Activated naive CD8-positive, alpha-beta T cell treated with anti-CD3 and anti-CD28 coated beads, Interleukin-2, amount 50 U/mL, for 24 hours (primary cell): ENCODE measurements around the gene CCDC14.

Experiments
- ATAC-seq: fragments of 150-1000 bp; cut with Tn5 transposase; one replicate; pipeline ENCODE4 v1.10.0; 2021
- DNase-seq: peaks from one replicate; pipeline ENCODE4 v3.0.0; 2021
- H3K27ac Mint-ChIP-seq: one replicate; pipeline ENCODE4 v1.8.0; 2021; ENCODE audit warnings: mild to moderate bottlenecking, mixed read lengths
- H3K27me3 Mint-ChIP-seq: one replicate; pipeline ENCODE4 v1.8.0; 2021; ENCODE audit warnings: mixed read lengths
- H3K36me3 Mint-ChIP-seq: one replicate; pipeline ENCODE4 v1.8.0; 2021; ENCODE audit warnings: low read depth, mixed read lengths
- H3K4me1 Mint-ChIP-seq: one replicate; pipeline ENCODE4 v1.8.0; 2021; ENCODE audit warnings: mixed read lengths
- H3K4me3 Mint-ChIP-seq: one replicate; pipeline ENCODE4 v1.8.0; 2021; ENCODE audit warnings: mild to moderate bottlenecking, moderate library complexity, mixed read lengths
- H3K9me3 Mint-ChIP-seq: one replicate; pipeline ENCODE4 v1.8.0; 2021; ENCODE audit warnings: mixed read lengths

CCDC14 gene

GRCh38 chr3:123947482-123947881, 13.5 kb downstream of the CCDC14 start:
- no peak for DNase-seq
- Mint-ChIP-seq H3K4me3 (no peak overlapping the region), H3K9me3 (no peaks in the 10 kb centered on the region), H3K27me3 (no peaks in the 10 kb centered on the region), H3K27ac (no peak overlapping the region), H3K36me3 (peaks cover 52% of the 10 kb centered on the region), H3K4me1 (no peaks in the 10 kb centered on the region)
- no peak for ATAC-seq

- Mint-ChIP-seq H3K36me3 (peaks cover 48% of the 10 kb centered on the region), H3K27me3 (no peaks in the 10 kb centered on the region)
Observed at GRCh38 chr3:123941542-123941941, 19.5 kb downstream of the CCDC14 start.

GRCh38 chr3:123941121-123941520, 19.9 kb downstream of the CCDC14 start:
- H3K36me3 Mint-ChIP-seq = peaks cover 47% of the 10 kb centered on the region

More at GRCh38 chr3:123941542-123941941, 19.5 kb downstream of the CCDC14 start:
- Mint-ChIP-seq H3K4me3 (no peak overlapping the region), H3K4me1 (no peaks in the 10 kb centered on the region), H3K27ac (no peak overlapping the region), H3K9me3 (no peaks in the 10 kb centered on the region)
- DNase-seq (no peak), ATAC-seq (no peak)

GRCh38 chr3:123939706-123940105, 21.3 kb downstream of the CCDC14 start:
- Mint-ChIP-seq H3K9me3 (no peaks in the 10 kb centered on the region), H3K4me3 (no peak overlapping the region), H3K27ac (no peak overlapping the region), H3K36me3 (peaks cover 42% of the 10 kb centered on the region), H3K4me1 (no peaks in the 10 kb centered on the region), H3K27me3 (no peaks in the 10 kb centered on the region)
- DNase-seq (no peak), ATAC-seq (no peak)

More at GRCh38 chr3:123941121-123941520, 19.9 kb downstream of the CCDC14 start:
- no peak for DNase-seq
- H3K4me3 Mint-ChIP-seq = no peak overlapping the region
- no peaks in the 10 kb centered on the region for H3K4me1 Mint-ChIP-seq
- ATAC-seq = no peak
- no peaks in the 10 kb centered on the region for H3K9me3 Mint-ChIP-seq
- H3K27ac Mint-ChIP-seq = no peak overlapping the region
- H3K27me3 Mint-ChIP-seq = no peaks in the 10 kb centered on the region

- no peak for DNase-seq
Observed at GRCh38 chr3:123936400-123936799, 24.6 kb downstream of the CCDC14 start.

GRCh38 chr3:123935830-123936229, 25.2 kb downstream of the CCDC14 start:
- Mint-ChIP-seq H3K27ac (no peak overlapping the region), H3K4me1 (no peaks in the 10 kb centered on the region), H3K36me3 (peaks cover 44% of the 10 kb centered on the region), H3K4me3 (no peak overlapping the region), H3K9me3 (no peaks in the 10 kb centered on the region), H3K27me3 (no peaks in the 10 kb centered on the region)
- no peak for ATAC-seq
- no peak for DNase-seq

More at GRCh38 chr3:123936400-123936799, 24.6 kb downstream of the CCDC14 start:
- no peak overlapping the region for H3K4me3 Mint-ChIP-seq
- H3K9me3 Mint-ChIP-seq = no peaks in the 10 kb centered on the region
- no peak overlapping the region for H3K27ac Mint-ChIP-seq
- H3K36me3 Mint-ChIP-seq = peaks cover 43% of the 10 kb centered on the region
- H3K27me3 Mint-ChIP-seq = no peaks in the 10 kb centered on the region
- no peaks in the 10 kb centered on the region for H3K4me1 Mint-ChIP-seq
- no peak for ATAC-seq

- ATAC-seq (no peak), DNase-seq (no peak)
- H3K4me3 Mint-ChIP-seq = no peak overlapping the region
- H3K27ac Mint-ChIP-seq = no peak overlapping the region
- no peaks in the 10 kb centered on the region for H3K27me3 Mint-ChIP-seq
- H3K4me1 Mint-ChIP-seq = no peaks in the 10 kb centered on the region
- H3K36me3 Mint-ChIP-seq = peaks cover 41% of the 10 kb centered on the region
- no peaks in the 10 kb centered on the region for H3K9me3 Mint-ChIP-seq
Observed at GRCh38 chr3:123934250-123934649, 26.8 kb downstream of the CCDC14 start.

GRCh38 chr3:123930445-123930844, 30.6 kb downstream of the CCDC14 start:
- Mint-ChIP-seq H3K27me3 (no peaks in the 10 kb centered on the region), H3K4me3 (no peak overlapping the region), H3K27ac (no peak overlapping the region), H3K9me3 (no peaks in the 10 kb centered on the region), H3K36me3 (peaks cover 51% of the 10 kb centered on the region), H3K4me1 (no peaks in the 10 kb centered on the region)
- DNase-seq = no peak
- ATAC-seq = no peak

GRCh38 chr3:123929325-123929724, 31.7 kb downstream of the CCDC14 start:
- Mint-ChIP-seq H3K9me3 (peaks cover 3% of the 10 kb centered on the region), H3K4me3 (no peak overlapping the region), H3K27ac (no peak overlapping the region), H3K4me1 (no peaks in the 10 kb centered on the region), H3K27me3 (no peaks in the 10 kb centered on the region), H3K36me3 (peaks cover 57% of the 10 kb centered on the region)
- ATAC-seq (no peak), DNase-seq (no peak)

- H3K4me1 Mint-ChIP-seq = no peaks in the 10 kb centered on the region
- no peak overlapping the region for H3K4me3 Mint-ChIP-seq
- H3K9me3 Mint-ChIP-seq = peaks cover 26% of the 10 kb centered on the region
- no peaks in the 10 kb centered on the region for H3K27me3 Mint-ChIP-seq
- H3K27ac Mint-ChIP-seq = no peak overlapping the region
- no peak for DNase-seq
- ATAC-seq = no peak
- H3K36me3 Mint-ChIP-seq = peaks cover 71% of the 10 kb centered on the region
Observed at GRCh38 chr3:123926396-123926795, 34.6 kb downstream of the CCDC14 start.

GRCh38 chr3:123920868-123921267, 40.2 kb downstream of the CCDC14 start:
- DNase-seq (no peak), ATAC-seq (no peak)
- H3K4me1 Mint-ChIP-seq = no peaks in the 10 kb centered on the region
- no peak overlapping the region for H3K27ac Mint-ChIP-seq
- H3K27me3 Mint-ChIP-seq = no peaks in the 10 kb centered on the region
- H3K36me3 Mint-ChIP-seq = peaks cover 71% of the 10 kb centered on the region
- H3K9me3 Mint-ChIP-seq = peaks cover 45% of the 10 kb centered on the region
- no peak overlapping the region for H3K4me3 Mint-ChIP-seq

- Mint-ChIP-seq H3K27me3 (no peaks in the 10 kb centered on the region), H3K27ac (no peak overlapping the region), H3K4me1 (no peaks in the 10 kb centered on the region), H3K9me3 (peaks cover 45% of the 10 kb centered on the region), H3K4me3 (no peak overlapping the region), H3K36me3 (peaks cover 70% of the 10 kb centered on the region)
- no peak for DNase-seq
- no peak for ATAC-seq
Observed at GRCh38 chr3:123920383-123920782, 40.6 kb downstream of the CCDC14 start.

GRCh38 chr3:123919353-123919752, 41.7 kb downstream of the CCDC14 start:
- no peaks in the 10 kb centered on the region for H3K4me1 Mint-ChIP-seq
- H3K9me3 Mint-ChIP-seq = peaks cover 43% of the 10 kb centered on the region
- H3K27me3 Mint-ChIP-seq = no peaks in the 10 kb centered on the region
- no peak overlapping the region for H3K27ac Mint-ChIP-seq
- H3K36me3 Mint-ChIP-seq = peaks cover 68% of the 10 kb centered on the region
- DNase-seq (no peak), ATAC-seq (no peak)
- H3K4me3 Mint-ChIP-seq = no peak overlapping the region

- no peak overlapping the region for H3K4me3 Mint-ChIP-seq
- DNase-seq (no peak), ATAC-seq (no peak)
- peaks cover 24% of the 10 kb centered on the region for H3K36me3 Mint-ChIP-seq
- H3K27ac Mint-ChIP-seq = no peak overlapping the region
- no peaks in the 10 kb centered on the region for H3K4me1 Mint-ChIP-seq
- no peaks in the 10 kb centered on the region for H3K27me3 Mint-ChIP-seq
- peaks cover 3% of the 10 kb centered on the region for H3K9me3 Mint-ChIP-seq
Observed at GRCh38 chr3:123914829-123915228, 46.2 kb downstream of the CCDC14 start.

- Mint-ChIP-seq H3K27me3 (peaks cover 2% of the 10 kb centered on the region), H3K4me3 (no peak overlapping the region), H3K27ac (no peak overlapping the region), H3K36me3 (peaks cover under 1% of the 10 kb centered on the region), H3K4me1 (no peaks in the 10 kb centered on the region), H3K9me3 (no peaks in the 10 kb centered on the region)
- ATAC-seq = no peak
- DNase-seq = no peak
Observed at GRCh38 chr3:123909785-123910184, 51.2 kb downstream of the CCDC14 start.

- Mint-ChIP-seq H3K4me1 (no peaks in the 10 kb centered on the region), H3K27me3 (peaks cover 2% of the 10 kb centered on the region), H3K9me3 (no peaks in the 10 kb centered on the region), H3K4me3 (no peak overlapping the region), H3K27ac (no peak overlapping the region), H3K36me3 (no peaks in the 10 kb centered on the region)
- no peak for ATAC-seq
- no peak for DNase-seq
Observed at GRCh38 chr3:123907720-123908119, 53.3 kb downstream of the CCDC14 start.
